H4 (cell line): ENCODE data around the gene INPP5A. TPM values are rescaled to one million over a fixed set of nuclear protein-coding genes. Genes with fewer than 3 reads are reported as not detected.

Experiments
- DNase-seq: peaks from one replicate; pipeline ENCODE4 v3.0.0-alpha.2; 2015; ENCODE audit warnings: low spot score
- total RNA-seq: library from RNA; depleted of rRNA; stranded (reverse); fragments of >200 nt; shearing (Covaris generic); gene quantifications from 2 replicates; pipeline ENCODE4 v1.2.3, GENCODE V29; 2014

The INPP5A gene
- total RNA-seq, 1 experiment from 2014 or later: 21.0 TPM

DNA sequence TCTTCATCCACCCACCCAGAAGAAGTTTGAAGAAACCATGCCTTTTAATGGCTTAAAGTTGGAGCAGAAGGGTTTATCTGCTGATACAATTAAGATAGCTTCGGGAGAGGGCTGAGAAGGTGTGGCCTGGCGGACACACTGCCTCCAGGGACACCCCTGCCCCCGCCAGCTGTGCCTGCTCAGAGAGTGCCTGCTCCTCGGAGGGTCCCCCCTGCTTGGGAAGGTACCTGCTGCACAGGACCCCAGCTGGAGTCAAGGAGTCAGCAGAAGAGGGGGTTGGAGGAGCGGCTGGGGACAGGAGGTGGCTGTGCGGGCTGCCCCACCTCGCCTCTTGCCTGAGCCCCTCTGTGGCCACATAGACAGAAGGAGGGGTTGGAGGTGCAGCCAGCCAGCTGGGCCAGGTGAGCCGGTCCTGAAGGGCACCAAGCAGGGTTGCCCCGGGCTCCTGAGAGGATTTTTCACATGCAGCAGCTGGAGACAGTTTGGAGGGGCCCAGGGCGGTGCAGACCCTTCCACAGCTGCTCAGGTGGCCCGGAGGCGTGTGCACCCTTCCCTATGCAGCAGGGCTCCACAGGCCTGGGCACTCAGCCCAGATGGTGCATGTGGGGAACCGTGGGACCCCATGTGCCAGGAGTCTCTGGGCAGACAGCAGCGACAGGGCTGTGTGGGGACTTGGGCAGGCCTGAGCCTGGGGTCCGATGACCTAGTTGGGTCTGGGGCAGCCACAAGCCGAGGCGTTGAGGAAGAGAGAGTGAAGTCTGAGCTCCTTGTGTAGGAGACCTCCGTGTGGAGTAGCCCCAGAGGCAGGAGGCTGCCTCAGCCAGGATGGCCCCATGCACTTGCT is 118.9 kb downstream of the INPP5A start:
- DNase-seq: no peak

DNA sequence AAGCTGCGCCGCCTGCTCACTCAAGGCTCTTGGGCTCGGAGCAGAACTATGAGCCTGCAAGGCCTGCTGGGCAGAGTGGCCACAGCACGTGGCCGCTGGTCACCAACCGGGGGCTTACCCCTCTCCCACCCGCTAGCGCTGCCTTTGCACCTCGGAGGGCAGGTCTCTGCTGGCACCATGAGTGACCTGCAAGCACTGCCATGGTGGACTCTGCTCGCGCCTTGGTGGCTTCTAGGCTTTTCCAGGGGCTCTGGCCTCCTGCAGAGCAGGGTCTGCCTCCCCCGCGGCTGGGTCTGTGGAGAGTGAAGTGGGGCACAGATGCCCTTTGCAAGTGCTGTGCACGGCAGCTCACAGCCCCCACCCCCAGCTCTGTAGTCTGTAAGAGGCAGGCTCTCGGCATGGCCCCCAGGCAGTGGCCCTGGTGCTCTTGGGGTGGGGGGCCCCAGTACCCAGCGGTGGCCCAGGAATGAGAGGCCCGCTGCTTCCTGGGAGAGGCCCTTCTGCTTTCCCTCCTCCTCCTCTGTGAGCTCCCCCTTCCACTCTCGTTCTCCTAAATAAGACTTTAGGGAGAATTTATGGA is 119.6 kb downstream of the INPP5A start:
- DNase-seq: no peak

DNA sequence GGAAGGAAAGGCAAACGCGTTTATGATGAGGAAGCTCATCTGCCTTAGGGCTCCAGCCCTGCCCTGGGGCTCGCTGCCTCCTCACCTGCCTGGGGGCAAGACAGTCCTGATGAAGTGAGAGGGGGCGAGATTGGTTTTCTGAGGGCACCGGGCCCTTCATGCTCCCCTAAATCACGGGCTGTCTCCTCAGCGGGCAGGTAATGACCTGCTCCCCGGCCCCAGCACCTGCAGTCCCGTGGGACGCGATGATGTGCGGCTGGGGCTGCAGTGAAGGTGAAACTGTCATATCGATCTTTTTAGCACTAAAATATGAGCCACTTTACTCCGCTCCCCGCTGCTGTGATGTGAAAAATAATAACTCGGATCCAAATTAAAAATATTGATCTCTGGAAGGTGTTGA is 120.2 kb downstream of the INPP5A start:
- no peak for DNase-seq

DNA sequence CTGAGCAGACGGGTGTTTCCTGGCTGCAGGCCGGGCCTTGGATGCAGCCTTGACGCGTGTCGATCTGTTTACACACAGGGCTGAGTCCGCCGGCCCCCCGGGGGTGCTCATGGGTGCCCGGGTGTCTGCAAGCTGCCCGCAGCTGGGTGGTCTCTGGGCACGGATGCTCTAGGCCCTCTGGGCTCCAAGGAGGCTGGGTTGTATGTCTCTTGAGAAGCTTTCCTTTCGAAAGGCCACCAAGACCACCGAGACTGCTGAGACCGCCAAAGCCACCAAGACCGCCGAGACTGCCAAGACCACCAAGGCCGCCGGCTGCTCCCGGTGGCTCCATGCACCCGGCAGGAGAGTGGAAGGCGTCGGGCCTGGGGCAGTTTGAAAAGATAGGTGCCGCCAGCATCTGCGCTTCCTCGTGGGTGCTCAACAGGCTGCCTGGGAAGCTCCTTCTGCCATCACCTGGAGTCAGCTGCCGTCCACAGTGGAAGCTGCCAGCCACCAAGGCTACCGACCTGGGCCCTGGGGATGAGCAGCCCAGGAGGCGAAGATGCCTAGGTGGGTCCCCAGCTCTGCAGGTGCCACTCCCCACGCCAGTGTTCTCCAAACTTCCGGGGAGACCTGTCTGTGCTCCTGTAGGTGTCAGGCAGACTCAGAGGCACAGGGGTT is 121.1 kb downstream of the INPP5A start:
- DNase-seq: no peak

DNA sequence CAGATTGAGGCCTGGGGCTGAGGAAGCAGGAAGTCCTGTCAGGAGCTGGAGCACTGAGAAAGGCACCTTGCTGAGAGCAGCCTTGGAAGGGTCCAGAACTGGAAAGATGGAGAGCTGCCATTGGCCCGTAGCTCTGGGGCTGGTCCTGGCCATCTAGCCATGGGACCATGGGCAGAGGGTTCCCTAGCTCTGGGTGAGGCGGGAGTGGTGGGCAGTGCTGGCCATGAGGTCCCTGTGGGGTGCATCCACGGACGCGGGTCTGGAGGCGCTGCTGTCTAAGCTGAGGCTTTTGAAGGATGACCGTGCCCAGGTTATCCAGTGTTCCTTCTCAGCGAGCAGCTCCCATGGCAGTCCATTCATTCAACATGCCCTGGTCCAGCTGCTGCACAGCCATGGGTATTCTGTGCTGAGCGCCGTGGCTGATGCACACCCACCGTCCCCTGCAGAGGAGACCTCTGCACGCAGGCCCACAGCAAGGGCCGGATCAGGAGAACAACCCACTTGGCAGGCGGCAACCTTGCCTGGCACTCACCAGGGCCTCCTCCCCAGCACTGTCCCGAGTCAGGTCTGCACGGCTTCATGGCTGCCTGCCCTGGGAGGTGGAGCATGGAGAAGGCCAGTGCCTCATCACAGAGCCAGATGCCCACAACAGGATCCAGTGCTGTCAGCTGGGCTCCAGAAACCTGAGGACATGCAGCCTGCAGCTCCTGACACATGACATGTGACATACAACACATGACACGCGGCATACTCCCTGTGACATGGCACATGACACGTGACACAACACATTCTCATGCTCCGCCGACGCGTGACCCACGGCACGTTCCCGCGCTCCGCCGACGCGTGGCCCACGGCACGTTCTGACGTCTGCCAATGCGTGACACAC is 121.9 kb downstream of the INPP5A start:
- no peak for DNase-seq

DNA sequence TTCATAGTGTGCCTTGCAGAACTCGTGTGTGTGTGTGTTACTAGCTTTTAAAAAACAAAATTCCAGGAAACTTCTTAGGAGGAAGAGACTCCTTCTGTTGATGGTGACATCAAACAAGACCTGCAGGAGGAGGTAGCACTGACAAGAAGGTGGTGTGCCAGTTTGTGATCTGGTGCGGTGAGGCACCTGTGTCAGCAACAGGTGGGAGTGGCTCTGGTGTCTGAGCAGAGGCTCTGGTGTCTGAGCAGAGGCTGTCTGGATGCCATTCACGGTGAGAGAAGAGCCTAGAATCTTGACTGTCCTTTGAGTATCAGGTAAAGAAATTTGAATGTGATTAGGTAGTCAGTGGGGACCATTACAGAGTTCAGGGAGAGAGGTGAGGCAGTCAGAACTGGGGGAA is 122.8 kb downstream of the INPP5A start:
- no peak for DNase-seq

DNA sequence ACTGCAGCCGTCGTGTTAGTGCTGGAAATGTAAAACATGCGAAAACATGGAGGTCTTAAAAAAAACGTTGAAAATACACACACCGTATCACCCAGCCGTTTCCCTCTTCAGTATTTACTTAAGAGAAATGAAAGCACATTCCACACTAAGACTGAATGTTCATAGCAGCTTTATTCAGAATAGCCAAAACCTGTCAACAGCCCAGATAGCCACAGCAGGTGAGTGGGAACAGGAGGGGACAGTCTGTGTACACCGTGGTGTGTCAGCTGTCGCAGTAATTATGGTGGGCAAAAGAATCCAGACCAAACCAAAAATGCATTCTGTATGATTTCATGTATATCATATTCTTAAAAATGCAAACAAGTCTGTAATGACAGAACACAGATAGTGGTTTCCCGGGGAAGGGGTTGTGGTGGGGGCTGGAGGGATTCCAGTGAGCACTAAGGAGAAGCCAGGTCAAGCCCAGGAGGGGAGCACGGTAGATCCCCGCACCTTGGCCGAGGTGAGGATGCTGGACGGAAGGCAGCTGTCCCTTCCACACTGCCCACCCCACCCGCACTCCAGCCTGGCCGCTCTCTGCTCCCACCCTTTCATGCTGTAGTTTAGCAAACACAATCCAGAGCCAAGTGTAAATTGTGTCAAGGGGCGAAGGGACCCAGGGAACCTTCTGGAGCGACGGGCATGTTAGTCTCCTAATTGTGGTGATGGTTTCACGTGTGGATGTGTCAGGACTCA is 124.8 kb downstream of the INPP5A start:
- no peak for DNase-seq

DNA sequence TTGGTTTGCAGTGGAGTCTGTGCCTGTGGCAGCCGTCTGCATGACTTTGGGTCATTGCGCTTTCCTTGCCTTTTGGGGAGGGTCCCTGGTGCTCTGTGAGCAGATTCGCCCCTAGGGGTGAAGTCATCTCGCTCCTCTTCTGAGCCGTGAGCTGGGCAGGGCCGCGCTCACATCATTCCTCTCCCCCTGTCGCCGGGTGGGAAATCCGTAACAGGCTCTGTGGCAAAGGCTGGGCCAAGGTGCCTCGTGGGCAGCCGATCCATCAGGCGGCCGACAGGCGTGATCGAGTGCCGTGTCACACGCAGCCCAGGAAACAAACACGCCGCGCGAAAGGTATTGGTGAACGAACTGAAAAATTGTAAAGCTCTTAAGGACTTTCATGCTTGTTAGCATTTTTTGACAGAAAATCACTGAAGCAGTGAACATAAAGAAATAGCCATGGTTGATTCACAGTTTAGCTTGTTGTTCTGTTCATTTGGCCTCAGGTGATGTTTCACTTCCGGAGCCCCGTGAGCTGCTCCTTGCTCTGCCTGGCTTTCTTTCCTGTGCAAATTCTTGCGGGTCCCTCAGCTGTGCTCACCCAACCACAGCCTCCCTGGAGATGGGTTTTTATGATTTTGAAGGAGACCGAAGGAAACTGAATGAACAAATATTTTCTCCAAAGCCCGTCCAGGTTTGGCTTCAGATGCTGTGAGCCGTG is 126.2 kb downstream of the INPP5A start:
- no peak for DNase-seq

DNA sequence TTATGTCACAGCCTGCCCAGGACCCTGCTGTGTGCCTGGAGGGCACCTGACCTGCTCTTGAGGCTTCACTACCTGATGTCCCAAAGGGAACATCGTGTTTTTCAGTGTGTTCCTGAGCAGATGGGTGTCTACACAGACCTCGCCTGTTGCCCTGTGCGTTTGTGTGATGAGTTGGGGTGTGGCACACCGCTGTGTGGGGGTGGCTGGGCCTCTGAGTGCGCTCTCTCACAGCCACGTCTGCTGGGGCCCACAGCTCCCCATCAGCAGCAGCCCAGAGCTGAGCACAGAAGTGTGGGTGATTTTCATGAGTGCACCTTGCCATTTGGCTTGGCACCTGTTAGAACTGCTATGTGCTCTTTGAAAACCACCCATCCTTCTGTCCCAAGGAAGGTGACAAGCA is 126.8 kb downstream of the INPP5A start:
- DNase-seq: no peak

DNA sequence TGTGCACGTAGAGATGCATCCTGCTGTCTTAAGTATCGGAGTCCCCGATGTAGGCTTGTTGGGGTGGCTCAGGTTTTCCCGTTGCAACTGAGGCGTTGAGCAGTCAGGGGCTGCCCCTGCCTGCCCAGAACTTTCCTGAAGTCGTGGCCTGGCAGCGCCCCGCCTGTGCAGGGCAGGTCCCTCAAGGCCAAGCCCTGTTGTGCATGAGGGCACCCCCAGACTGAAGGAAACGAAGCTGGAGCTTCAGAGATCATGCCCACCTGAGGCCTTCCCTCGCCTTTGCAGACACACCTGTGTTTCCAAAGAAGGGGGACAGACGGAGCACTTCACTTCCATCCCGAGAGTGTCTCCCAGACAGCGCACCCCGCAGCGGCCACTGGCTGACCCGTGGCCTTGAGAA is 127.3 kb downstream of the INPP5A start:
- no peak for DNase-seq

DNA sequence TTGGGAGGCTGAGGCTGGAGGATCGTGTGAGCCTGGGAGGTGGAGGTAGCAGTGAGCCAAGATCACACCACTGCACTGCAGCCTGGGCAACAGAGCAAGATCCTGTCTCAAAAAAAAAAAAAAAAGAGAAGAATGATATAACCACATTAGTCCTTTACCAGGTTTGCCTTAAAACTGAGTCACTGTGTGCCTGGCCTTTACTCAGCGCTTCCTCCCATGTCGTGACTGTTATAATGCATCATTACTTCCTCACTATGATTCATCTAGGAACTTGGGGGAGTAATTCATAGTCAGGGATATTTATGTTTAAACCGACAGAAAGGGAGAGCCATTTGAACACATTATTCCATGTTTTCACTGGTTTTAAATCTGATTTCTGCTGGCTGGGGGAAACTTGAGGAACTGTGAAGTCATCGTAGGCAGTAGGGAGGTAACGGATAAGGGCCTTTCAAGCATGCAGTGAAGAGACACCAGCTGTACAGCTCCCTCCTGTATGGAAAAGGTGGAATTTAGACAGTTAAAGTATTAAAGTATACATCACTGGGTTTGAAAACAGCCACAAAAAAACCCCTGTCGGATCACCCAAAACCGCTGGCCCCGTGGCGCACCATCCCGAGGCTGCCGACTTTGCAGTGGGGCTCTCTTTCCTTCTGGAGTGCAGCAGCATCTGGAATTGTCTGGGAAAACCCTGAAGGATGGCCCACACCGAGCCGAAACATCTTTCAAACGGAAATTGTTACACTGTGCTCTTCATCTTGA is 128.5 kb downstream of the INPP5A start:
- peak; percentile 82 for DNase-seq

DNA sequence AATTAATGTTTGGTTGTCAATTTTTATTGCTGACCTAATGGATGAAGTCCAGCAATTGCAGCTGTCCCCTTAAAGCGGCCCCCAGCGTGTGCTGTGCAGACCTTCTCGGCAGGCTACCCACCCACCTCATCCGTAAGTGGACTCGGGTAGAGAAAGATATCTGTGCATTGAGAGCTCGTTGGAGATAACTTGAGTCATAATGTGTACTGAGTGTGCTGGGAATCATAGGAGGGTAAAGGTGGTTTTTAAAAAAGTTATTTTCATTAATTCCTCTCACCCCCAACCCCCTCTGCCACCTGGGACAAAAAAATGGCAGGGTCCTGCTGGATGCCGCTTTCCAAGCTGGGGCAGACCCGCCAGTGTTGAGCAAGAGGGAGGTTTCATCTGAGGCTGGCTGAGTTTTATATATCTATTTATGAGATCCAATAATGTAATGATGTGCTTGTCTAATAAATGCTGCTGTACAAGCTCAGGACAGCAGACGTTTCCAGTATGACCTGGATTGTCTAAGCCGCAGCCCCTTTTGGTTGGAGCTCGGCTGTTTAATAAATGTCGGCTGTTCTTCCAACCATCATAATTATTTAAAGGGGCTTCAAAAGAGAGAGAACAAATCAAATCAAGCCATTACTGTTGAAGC is 129.2 kb downstream of the INPP5A start:
- no peak for DNase-seq

DNA sequence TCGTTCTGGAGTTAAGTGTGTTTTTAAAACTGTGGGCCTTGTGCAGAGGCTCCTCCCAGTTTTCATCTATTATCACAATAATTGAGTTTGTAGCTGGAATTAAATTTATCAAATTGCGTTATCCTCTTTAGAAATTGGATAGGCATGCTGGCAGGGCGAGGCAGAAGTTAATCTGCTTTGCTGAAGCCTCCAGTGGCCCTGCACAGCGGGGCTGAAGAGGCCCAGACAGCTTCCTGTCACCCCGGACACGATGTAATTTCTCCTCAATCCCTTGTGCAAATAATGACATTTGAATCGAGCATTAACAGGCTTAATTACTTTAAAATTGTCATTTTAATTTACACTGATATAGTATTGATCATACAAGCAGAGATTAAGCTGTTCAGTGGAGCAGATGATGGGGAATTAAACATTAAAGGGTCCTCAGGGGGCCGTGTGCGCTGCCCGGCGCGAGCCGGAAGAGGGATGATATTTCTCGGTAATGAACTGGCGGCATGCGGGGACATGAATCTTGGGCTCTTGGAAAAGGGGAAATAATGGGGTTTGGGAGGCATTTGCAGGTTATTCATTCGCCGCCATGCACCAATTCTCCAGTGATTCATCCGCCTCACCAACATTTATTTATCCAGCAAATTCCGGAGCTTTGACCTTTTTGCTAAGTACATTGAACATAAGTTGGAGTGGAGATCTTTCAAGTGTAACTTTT is 129.9 kb downstream of the INPP5A start:
- no peak for DNase-seq

DNA sequence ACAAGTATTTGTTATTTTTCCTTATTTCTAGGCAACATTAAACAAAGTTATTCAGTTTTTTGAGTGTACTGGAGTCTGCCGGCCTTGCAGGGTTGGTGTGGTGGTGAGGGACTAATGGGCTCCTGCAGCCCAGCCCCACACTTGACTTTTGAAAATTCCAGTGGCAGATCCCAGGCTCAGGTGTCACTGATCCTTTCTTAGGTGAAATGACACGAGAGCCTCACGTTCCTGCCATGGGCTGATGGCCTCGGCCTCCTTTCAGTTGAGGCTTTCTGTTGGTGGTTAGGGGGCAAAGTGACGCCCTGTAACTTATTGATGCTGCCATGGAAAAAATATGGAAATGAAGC is 130.4 kb downstream of the INPP5A start:
- DNase-seq: no peak

DNA sequence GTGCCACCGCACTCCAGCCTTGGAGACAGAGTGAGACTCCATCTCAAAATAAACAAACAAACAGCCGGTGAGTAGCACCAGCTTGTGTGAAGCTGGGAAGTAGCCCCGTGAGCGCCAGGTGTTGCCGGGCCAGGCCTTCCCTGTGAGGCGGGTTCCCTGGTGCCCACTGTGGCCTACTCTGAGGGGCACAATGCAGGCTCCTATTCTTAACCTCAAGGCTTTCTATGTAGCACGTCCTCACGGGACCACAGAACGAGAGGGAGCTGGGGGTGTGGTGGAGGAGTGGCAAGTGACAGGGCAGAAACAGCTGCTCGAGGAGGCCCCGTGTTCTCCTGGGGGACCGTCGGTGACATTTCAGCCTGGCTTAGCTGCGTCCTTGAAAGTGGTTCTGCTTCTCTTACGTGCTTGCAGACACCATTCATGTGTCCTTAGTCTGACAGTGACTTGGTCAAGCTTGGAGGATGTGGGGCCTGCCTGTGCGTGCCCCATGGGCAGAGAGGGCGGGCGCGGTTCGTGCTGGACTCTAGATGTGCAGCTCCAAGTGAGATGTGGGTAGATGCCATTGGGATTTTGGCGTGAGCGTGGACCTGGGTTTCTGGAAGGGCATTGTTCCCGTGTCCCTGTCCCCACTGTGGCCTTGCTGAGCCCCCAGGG is 131.7 kb downstream of the INPP5A start:
- DNase-seq: no peak

DNA sequence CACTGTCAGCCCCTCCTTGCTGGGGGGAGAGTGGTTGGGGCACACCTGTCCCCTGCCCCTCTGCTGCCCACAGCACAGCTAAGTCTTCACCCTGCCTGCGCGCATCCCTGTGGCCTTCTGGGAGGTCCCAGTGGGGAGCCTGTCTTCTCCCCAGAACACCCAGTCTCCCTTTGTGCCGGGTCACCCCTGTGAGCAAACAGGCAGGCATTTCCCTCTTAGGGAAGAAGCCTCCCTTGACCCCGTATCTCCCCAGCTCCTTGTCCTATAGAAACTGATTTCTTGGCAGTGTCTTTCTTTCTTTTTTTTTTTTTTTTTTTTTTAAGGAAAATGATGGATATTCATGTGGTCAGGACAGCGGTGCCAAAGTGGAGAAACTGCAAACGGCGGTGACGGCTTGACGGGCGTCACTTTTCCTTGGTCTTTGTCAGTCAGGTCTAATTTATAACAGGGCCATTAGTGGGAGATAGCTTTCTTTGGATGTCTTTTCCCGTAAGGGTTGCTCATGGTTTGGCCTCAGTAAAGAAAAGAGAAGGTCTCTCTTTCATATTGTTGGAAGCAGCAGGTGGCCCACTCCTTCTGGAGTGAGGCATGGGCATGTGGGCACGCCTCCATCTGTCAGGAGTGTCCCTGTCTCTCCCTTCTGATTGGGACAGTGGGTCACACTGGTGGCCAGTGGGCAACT is 133.1 kb downstream of the INPP5A start:
- no peak for DNase-seq

DNA sequence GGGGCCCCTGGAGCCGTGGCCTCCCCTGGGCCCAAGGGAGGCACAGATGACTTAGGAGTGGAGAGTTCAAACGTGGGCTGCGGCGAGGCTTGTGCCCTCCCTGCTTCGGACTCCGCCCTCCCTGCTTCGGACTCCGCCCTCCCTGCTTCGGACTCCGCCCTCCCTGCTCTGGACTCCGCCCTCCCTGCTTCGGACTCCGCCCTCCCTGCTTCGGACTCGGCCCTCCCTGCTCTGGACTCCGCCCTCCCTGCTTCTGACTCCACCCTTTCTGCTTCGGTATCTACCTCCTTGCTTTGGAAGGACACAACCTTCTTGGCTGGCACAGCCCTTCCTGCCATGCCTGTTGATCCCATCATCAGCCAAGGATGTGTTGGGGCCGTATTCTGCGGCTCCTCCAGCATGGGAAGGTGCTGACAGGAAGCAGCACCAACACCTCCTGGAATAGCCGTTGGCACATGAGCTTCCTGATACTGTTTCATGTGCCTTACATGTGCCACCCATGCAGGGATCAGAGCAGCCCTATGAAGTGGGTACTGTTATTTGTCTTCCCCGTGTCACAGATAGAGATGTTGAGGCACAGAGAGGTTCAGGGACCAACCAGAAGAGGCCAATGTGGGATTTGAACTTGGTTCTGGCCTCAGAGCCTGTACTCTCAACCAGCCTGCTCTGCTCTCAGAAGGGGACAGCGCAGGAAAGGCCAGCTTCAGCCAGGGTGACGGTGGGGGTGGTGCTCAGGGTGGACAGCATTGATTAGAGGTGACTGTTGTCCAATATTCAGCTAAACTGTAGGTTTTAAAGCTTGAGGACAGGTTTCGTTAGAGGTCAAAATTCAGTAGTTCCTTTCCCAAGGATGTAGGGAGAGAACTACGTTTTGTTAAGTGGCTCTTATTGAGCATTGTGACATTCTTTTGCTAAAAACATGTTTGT is 133.9 kb downstream of the INPP5A start:
- DNase-seq: no peak
